Measurements from ENCODE around the gene KRTAP3-1. TPM values are rescaled to one million over a fixed set of nuclear protein-coding genes. Genes with fewer than 3 reads are reported as not detected.
"Not testable (repeated sequence)": the region's sequence is repeated elsewhere in the genome, so short reads cannot be mapped to it uniquely, and the experiment has no call there.

The KRTAP3-1 gene
- total RNA-seq, 3 donors from 2014 or later (not counting 1 experiment from before 2014, with no cell fraction given) = not detected

- no peak overlapping the region for H3K4me3 Mint-ChIP-seq
- no peak for TF ChIP-seq CTCF (IDR thresholded peaks at IDR 0.05)
- peaks cover 2 to 3% of the 10 kb centered on the region in 2 donors for H3K9me3 Mint-ChIP-seq
- no peaks in the 10 kb centered on the region for H3K36me3 ChIP-seq (ENCODE audit: control insufficient read depth, insufficient read depth, low read length)
- no peaks in the 10 kb centered on the region for H3K9me3 ChIP-seq (ENCODE audit: control insufficient read depth, insufficient read depth, low read length)
- H3K27me3 Mint-ChIP-seq (ENCODE audit: low read depth in 2 of 2) = peaks cover 13 to 49% of the 10 kb centered on the region in 2 donors
- DNase-seq (no peak), ATAC-seq (no peak)
- no peak overlapping the region for H3K27ac Mint-ChIP-seq
- no peaks in the 10 kb centered on the region for H3K4me1 ChIP-seq (ENCODE audit: control insufficient read depth, insufficient read depth, low read length)
- H3K27ac ChIP-seq (ENCODE audit: low read length) = no peak overlapping the region
- H3K27me3 ChIP-seq (ENCODE audit: control insufficient read depth, insufficient read depth, low read length) = no peaks in the 10 kb centered on the region
- WGBS (ENCODE audit: insufficient coverage) = 89% methylated on average over 4 of the region's 4 CpGs
- H3K4me3 ChIP-seq (ENCODE audit: low read length) = no peak overlapping the region
- intact Hi-C loops (cut with micrococcal nuclease) = no loop called here
- H3K4me1 Mint-ChIP-seq = no peaks in the 10 kb centered on the region
- no peaks in the 10 kb centered on the region for H3K36me3 Mint-ChIP-seq
Observed at GRCh38 chr17:41054025-41054424, 45.1 kb upstream of the KRTAP3-1 start.

GRCh38 chr17:41052566-41052965 is 43.6 kb upstream of the KRTAP3-1 start:
- Mint-ChIP-seq H3K36me3 (no peaks in the 10 kb centered on the region), H3K27ac (no peak overlapping the region), H3K9me3 (peaks cover 0 to 1% of the 10 kb centered on the region in 2 donors), H3K27me3 (ENCODE audit: low read depth in 2 of 2) (peaks cover 17 to 45% of the 10 kb centered on the region in 2 donors), H3K4me1 (no peaks in the 10 kb centered on the region), H3K4me3 (no peak overlapping the region)
- Histone ChIP-seq H3K9me3 (ENCODE audit: control insufficient read depth, insufficient read depth, low read length) (no peaks in the 10 kb centered on the region), H3K27me3 (ENCODE audit: control insufficient read depth, insufficient read depth, low read length) (no peaks in the 10 kb centered on the region), H3K4me3 (ENCODE audit: low read length) (no peak overlapping the region), H3K27ac (ENCODE audit: low read length) (no peak overlapping the region), H3K4me1 (ENCODE audit: control insufficient read depth, insufficient read depth, low read length) (no peaks in the 10 kb centered on the region), H3K36me3 (ENCODE audit: control insufficient read depth, insufficient read depth, low read length) (no peaks in the 10 kb centered on the region)
- TF ChIP-seq CTCF (IDR thresholded peaks at IDR 0.05) = no peak
- no peak for ATAC-seq
- intact Hi-C loops (cut with micrococcal nuclease) = no loop called here
- no peak for DNase-seq

- H3K4me1 ChIP-seq (ENCODE audit: control insufficient read depth, insufficient read depth, low read length) = no peaks in the 10 kb centered on the region
- no peak overlapping the region for H3K4me3 ChIP-seq (ENCODE audit: low read length)
- no peak for ATAC-seq
- H3K36me3 ChIP-seq (ENCODE audit: control insufficient read depth, insufficient read depth, low read length) = no peaks in the 10 kb centered on the region
- no peak overlapping the region for H3K27ac ChIP-seq (ENCODE audit: low read length)
- no peaks in the 10 kb centered on the region for H3K9me3 Mint-ChIP-seq
- 31% methylated on average over 2 of the region's 2 CpGs for WGBS (ENCODE audit: insufficient coverage)
- no peaks in the 10 kb centered on the region for H3K36me3 Mint-ChIP-seq
- peaks cover 26 to 44% of the 10 kb centered on the region in 2 donors for H3K27me3 Mint-ChIP-seq (ENCODE audit: low read depth in 2 of 2)
- no peaks in the 10 kb centered on the region for H3K9me3 ChIP-seq (ENCODE audit: control insufficient read depth, insufficient read depth, low read length)
- H3K4me1 Mint-ChIP-seq = no peaks in the 10 kb centered on the region
- DNase-seq = no peak
- no peak overlapping the region for H3K4me3 Mint-ChIP-seq
- intact Hi-C loops (cut with micrococcal nuclease) = no loop called here
- no peak overlapping the region for H3K27ac Mint-ChIP-seq
- H3K27me3 ChIP-seq (ENCODE audit: control insufficient read depth, insufficient read depth, low read length) = no peaks in the 10 kb centered on the region
- TF ChIP-seq CTCF (IDR thresholded peaks at IDR 0.05) = no peak
Observed at GRCh38 chr17:41049110-41049509, 40.2 kb upstream of the KRTAP3-1 start.

- Mint-ChIP-seq H3K4me3 (no peak overlapping the region), H3K27ac (no peak overlapping the region), H3K9me3 (no peaks in the 10 kb centered on the region), H3K36me3 (no peaks in the 10 kb centered on the region), H3K27me3 (ENCODE audit: low read depth in 2 of 2) (peaks cover 22 to 38% of the 10 kb centered on the region in 2 donors), H3K4me1 (no peaks in the 10 kb centered on the region)
- ATAC-seq (no peak), DNase-seq (no peak)
- H3K27ac ChIP-seq (ENCODE audit: low read length) = no peak overlapping the region
- intact Hi-C loops (cut with micrococcal nuclease) = no loop called here
- 90% methylated on average over 7 of the region's 7 CpGs for WGBS (ENCODE audit: insufficient coverage)
- H3K27me3 ChIP-seq (ENCODE audit: control insufficient read depth, insufficient read depth, low read length) = no peaks in the 10 kb centered on the region
- no peak overlapping the region for H3K4me3 ChIP-seq (ENCODE audit: low read length)
- no peak for TF ChIP-seq CTCF (IDR thresholded peaks at IDR 0.05)
- H3K36me3 ChIP-seq (ENCODE audit: control insufficient read depth, insufficient read depth, low read length) = no peaks in the 10 kb centered on the region
- no peaks in the 10 kb centered on the region for H3K9me3 ChIP-seq (ENCODE audit: control insufficient read depth, insufficient read depth, low read length)
- no peaks in the 10 kb centered on the region for H3K4me1 ChIP-seq (ENCODE audit: control insufficient read depth, insufficient read depth, low read length)
Observed at GRCh38 chr17:41048441-41048840, 39.5 kb upstream of the KRTAP3-1 start.

- H3K27ac Mint-ChIP-seq; H3K36me3 ChIP-seq (ENCODE audit: control insufficient read depth, insufficient read depth, low read length); intact Hi-C loops (cut with micrococcal nuclease); ATAC-seq; H3K4me1 Mint-ChIP-seq; H3K4me3 Mint-ChIP-seq; H3K4me1 ChIP-seq (ENCODE audit: control insufficient read depth, insufficient read depth, low read length); H3K9me3 ChIP-seq (ENCODE audit: control insufficient read depth, insufficient read depth, low read length); H3K4me3 ChIP-seq (ENCODE audit: low read length); DNase-seq; H3K36me3 Mint-ChIP-seq; H3K27me3 ChIP-seq (ENCODE audit: control insufficient read depth, insufficient read depth, low read length); H3K27ac ChIP-seq (ENCODE audit: low read length); H3K9me3 Mint-ChIP-seq: not testable (repeated sequence)
- 82% methylated on average over 9 of the region's 33 CpGs for WGBS (ENCODE audit: insufficient coverage)
- peaks cover 22 to 45% of the 10 kb centered on the region in 2 donors for H3K27me3 Mint-ChIP-seq (ENCODE audit: low read depth in 2 of 2)
Observed at GRCh38 chr17:41046735-41047465, 38.0 kb upstream of the KRTAP3-1 start, which contains the start of gene KRTAP2-1. TSS of gene KRTAP2-1 (minus strand) at chr17:41047316. CDS start at chr17:41047267, 49 bp downstream.

All from natural killer cell (primary cell).